CD4-positive, alpha-beta T cell treated with Interleukin-12 subunit alpha and Interleukin-12 subunit beta, for 1 hour (primary cell): ENCODE data around the gene SND1.
"Not testable (repeated sequence)": the region's sequence is repeated elsewhere in the genome, so short reads cannot be mapped to it uniquely, and the experiment has no call there.

Source experiments
- DNase-seq: peaks from one replicate; pipeline ENCODE4 v3.0.0-alpha.2; 2020

SND1 gene

GRCh38 chr7:127946111-127946510, 294.1 kb downstream of the SND1 start:
- no peak for DNase-seq

GRCh38 chr7:127946847-127947246, 294.9 kb downstream of the SND1 start:
- no peak for DNase-seq

- DNase-seq = no peak
Observed at GRCh38 chr7:127948312-127948711, 296.3 kb downstream of the SND1 start.

GRCh38 chr7:127948930-127949329, 296.9 kb downstream of the SND1 start:
- no peak for DNase-seq

- no peak for DNase-seq
Observed at GRCh38 chr7:127949769-127950222, 297.8 kb downstream of the SND1 start.

- DNase-seq = no peak
Observed at GRCh38 chr7:127950233-127950935, 298.4 kb downstream of the SND1 start.

- no peak for DNase-seq
Observed at GRCh38 chr7:127953423-127954356, 301.7 kb downstream of the SND1 start.

- DNase-seq = no peak
Observed at GRCh38 chr7:127954357-127954748, 302.4 kb downstream of the SND1 start.

- DNase-seq = no peak
Observed at GRCh38 chr7:127955051-127955531, 303.1 kb downstream of the SND1 start.

- DNase-seq = no peak
Observed at GRCh38 chr7:127957886-127958285, 305.9 kb downstream of the SND1 start.

GRCh38 chr7:127959770-127960169, 307.8 kb downstream of the SND1 start:
- DNase-seq = no peak

GRCh38 chr7:127961786-127962453, 309.9 kb downstream of the SND1 start:
- no peak for DNase-seq

GRCh38 chr7:127962589-127963361, 310.8 kb downstream of the SND1 start:
- no peak for DNase-seq

GRCh38 chr7:127963850-127964249, 311.9 kb downstream of the SND1 start:
- not testable (repeated sequence) for DNase-seq

- DNase-seq = no peak
Observed at GRCh38 chr7:127967281-127967680, 315.3 kb downstream of the SND1 start.

- no peak for DNase-seq
Observed at GRCh38 chr7:127968547-127968946, 316.6 kb downstream of the SND1 start.

- DNase-seq = no peak
Observed at GRCh38 chr7:127973832-127974231, 321.8 kb downstream of the SND1 start.

- DNase-seq = no peak
Observed at GRCh38 chr7:127974446-127975035, 322.5 kb downstream of the SND1 start.

GRCh38 chr7:127976056-127976737, 324.2 kb downstream of the SND1 start:
- no peak for DNase-seq

GRCh38 chr7:127976738-127977120, 324.7 kb downstream of the SND1 start:
- no peak for DNase-seq

- DNase-seq = no peak
Observed at GRCh38 chr7:127978421-127978820, 326.4 kb downstream of the SND1 start.
